Measurements from ENCODE around the gene UBE2D3. TPM values are rescaled to one million over a fixed set of nuclear protein-coding genes. Genes with fewer than 3 reads are reported as not detected.
"Not testable (repeated sequence)": the region's sequence is repeated elsewhere in the genome, so short reads cannot be mapped to it uniquely, and the experiment has no call there.

Gene UBE2D3
- 284 and 289 TPM in 2 replicates for total RNA-seq (2014; rRNA removed; shearing (Covaris generic); ENCODE audit: low replicate concordance)

DNA sequence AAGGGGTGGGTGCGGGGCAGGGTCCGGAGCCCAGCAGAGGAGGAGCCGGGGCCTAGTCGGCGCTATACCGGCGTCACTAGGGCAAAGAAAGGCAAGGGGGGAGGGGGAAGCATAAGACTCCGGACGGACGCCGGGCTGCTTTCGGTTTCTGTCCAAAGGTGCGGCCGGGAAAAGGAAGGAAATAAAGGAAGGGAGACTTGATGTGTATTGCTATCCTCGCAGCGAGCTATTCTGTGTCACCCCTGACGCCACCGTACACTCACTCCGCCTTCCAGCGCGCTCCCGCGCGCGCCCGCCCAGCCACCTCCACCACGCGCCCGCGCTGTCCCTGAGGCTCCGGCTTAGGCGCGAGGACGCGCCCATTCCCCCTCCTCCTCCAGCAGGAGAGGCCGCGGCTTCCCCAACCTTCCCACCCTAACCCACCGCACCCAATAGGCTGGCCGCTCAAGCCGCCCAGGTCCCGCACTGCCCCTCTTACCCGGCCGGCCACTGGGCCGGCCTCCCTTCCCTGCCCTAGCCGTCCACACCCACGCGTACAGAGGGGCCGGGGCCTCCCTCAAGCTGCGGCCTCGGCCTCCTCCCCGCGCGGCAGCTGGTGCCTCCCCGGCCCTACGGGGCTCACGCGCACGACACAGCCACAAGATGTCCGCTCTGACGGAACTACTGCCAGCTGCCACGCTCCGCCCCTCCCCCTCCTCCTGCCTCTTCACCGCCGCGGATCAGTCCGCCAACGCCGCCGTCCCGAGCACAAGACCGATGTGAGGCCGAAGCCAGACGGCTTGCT is at the start of gene UBE2D3:
Gene UBE2D3 (minus strand): TSS at position 662 of the 784 bp plus-strand sequence. CDS start 1,043 bp downstream, outside the sequence.
- Histone ChIP-seq H3K36me3 (peaks cover 42% of the 10 kb centered on the region), H3K4me3 (peak within 1 kb of the TSS; percentile 90), H3K27me3 (no peaks in the 10 kb centered on the region), H3K9me3 (no peaks in the 10 kb centered on the region)
- DNase-seq = peak; percentile 87

DNA sequence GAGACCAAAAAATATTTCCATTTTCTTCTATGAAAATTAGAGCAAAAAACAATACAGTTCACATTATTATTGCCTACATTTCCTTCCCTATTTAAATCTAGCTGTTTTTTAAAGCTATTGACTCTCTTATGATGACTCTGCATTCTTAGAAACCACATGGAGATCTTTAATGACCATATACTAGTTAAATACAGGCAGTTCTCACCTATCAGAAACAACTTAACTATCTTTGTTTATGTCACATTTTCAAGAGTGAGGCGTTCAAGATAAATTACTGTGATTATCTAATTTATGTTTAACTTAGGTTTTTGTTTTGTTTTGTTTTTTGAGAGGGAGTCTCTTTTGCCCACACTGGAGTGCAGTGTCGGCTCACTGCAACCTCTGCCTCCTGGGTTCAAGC is 44.4 kb upstream of the UBE2D3 start:
- Histone ChIP-seq H3K9me3 (no peaks in the 10 kb centered on the region), H3K4me3 (no peak overlapping the region), H3K27me3 (no peaks in the 10 kb centered on the region), H3K36me3 (peaks cover 27% of the 10 kb centered on the region)
- no peak for DNase-seq

GRCh38 chr4:102869569-102870197 is 42.3 kb upstream of the UBE2D3 start:
- Histone ChIP-seq H3K27me3 (no peaks in the 10 kb centered on the region), H3K9me3 (no peaks in the 10 kb centered on the region)

GRCh38 chr4:102868781-102869568 is 41.6 kb upstream of the UBE2D3 start, which contains the start of gene CISD2:
Gene CISD2, plus strand, starts transcription at chr4:102868992. Its CDS starts 93 bp downstream, at chr4:102869085.
- Histone ChIP-seq H3K4me3 (peak within 1 kb of the TSS; percentile 77), H3K36me3 (peaks cover 10% of the 10 kb centered on the region), H3K9me3 (no peaks in the 10 kb centered on the region), H3K27me3 (no peaks in the 10 kb centered on the region)
- DNase-seq = peak; percentile 93

More at GRCh38 chr4:102869569-102870197, 42.3 kb upstream of the UBE2D3 start:
- no peak for DNase-seq
- peaks cover 12% of the 10 kb centered on the region for H3K36me3 ChIP-seq
- H3K4me3 ChIP-seq = peak overlapping the region; percentile 77

DNA sequence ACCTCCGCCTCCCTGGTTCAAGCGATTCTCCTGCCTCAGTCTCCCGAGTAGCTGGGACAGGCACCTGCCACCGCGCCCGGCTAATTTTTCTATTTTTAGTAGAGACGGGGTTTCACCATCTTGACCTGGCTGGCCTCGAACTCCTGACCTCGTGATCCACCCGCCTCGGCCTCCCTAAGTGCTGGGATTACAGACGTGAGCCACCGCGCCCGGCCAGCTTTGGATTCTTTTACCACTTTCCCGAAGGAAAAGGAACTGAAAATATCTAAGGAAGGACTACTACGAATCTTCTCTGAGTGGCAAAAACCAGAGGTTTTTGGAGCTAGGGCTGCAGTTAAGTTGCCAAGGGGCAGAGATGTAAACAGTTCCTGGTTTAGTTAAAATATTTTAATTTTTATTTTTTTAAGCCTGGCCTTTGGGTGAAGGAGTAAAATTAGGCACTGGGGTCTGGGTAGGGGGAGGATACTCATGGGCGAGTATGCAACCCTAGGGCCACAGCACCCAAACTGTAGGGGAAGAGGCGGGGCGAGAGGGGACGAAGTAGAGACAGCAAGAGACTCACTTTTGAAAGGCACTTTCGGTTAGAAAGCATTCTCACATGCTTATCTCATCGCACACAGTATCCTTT is 40.9 kb upstream of the UBE2D3 start:
- Histone ChIP-seq H3K4me3 (peak overlapping the region; percentile 77), H3K9me3 (no peaks in the 10 kb centered on the region), H3K27me3 (no peaks in the 10 kb centered on the region), H3K36me3 (peaks cover 10% of the 10 kb centered on the region)
- DNase-seq = peak; percentile 5

DNA sequence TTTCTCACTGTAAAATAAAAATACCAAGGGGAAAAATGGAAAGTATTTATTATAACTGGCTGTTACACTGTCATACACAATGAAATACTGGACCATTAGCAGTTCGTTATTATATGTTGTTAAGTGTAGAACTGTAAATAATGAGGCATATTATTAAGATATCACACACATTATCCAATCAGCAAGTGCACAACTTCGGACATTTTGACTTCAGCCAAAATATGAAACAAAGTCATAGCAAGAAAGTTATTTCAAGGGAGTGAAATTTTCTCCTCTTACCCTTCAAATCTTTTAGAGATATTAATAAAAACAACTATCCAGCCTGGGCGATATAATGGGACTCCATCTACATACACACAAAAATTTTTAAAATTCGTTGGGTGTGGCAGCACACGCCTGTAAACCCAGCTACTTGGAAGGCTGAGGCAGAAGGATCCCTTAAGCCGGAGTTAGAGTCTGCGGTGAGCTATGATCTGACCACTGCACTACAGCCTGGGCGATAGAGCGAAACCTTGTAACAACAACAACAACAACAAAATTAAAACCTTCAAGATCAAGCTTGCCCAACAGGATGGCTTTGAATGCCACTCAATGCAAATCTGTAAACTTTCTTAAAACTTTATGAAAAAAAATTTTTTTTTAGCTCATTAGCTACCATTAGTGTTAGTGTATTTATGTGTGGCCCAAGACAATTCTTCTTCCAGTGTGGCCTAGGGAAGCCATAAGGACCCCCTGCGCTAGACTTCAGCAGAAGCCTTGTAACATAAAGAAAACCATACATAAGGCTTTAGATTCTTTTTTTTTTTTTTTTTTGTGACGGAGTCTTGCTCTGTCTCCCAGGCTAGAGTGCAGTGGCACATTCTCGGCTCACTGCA is 40.2 kb upstream of the UBE2D3 start:
- peaks cover 5% of the 10 kb centered on the region for H3K36me3 ChIP-seq
- DNase-seq = peak; percentile 20
- H3K9me3 ChIP-seq = no peaks in the 10 kb centered on the region
- peak overlapping the region; percentile 77 for H3K4me3 ChIP-seq
- no peaks in the 10 kb centered on the region for H3K27me3 ChIP-seq

- not testable (repeated sequence) for H3K9me3 ChIP-seq, H3K4me3 ChIP-seq, DNase-seq, H3K27me3 ChIP-seq, H3K36me3 ChIP-seq
These were observed 38.0 kb upstream of the UBE2D3 start for GRCh38 chr4:102865327-102865726.

GRCh38 chr4:102862747-102863146 is 35.4 kb upstream of the UBE2D3 start:
- no peaks in the 10 kb centered on the region for H3K27me3 ChIP-seq
- no peaks in the 10 kb centered on the region; the same call in 1 of the 2 replicates for H3K36me3 ChIP-seq
- no peaks in the 10 kb centered on the region; the same call in 1 of the 2 replicates for H3K9me3 ChIP-seq
- no peak overlapping the region for H3K4me3 ChIP-seq
- DNase-seq = no peak

DNA sequence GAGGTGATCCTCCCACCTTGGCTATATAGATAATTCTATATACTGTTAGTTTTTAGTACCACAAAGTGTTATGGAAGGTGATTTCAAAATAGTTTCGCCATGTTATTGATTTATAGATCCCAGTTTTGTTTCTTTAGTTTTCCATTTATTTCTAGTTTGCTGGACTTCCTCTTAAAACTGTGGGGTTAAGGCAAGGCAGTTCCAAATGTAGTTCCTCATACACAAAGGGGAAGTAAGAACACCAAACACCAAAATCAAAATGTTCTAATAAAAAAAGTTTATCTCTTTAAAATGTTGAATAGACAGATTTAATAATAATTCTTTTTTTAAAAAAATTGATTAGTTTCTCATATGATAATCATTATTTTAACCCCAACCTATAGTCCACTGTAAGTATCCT is 34.7 kb upstream of the UBE2D3 start:
- DNase-seq = no peak
- Histone ChIP-seq H3K36me3 (no peaks in the 10 kb centered on the region; the same call in 1 of the 2 replicates), H3K4me3 (no peak overlapping the region), H3K27me3 (no peaks in the 10 kb centered on the region), H3K9me3 (no peaks in the 10 kb centered on the region; the same call in 1 of the 2 replicates)

- H3K9me3 ChIP-seq = no peaks in the 10 kb centered on the region; the same call in 1 of the 2 replicates
- H3K4me3 ChIP-seq = no peak overlapping the region
- H3K27me3 ChIP-seq = no peaks in the 10 kb centered on the region
- no peak for DNase-seq
- no peaks in the 10 kb centered on the region for H3K36me3 ChIP-seq
These were observed 33.4 kb upstream of the UBE2D3 start for GRCh38 chr4:102860611-102861324.

- Histone ChIP-seq H3K9me3 (no peaks in the 10 kb centered on the region; the same call in 1 of the 2 replicates), H3K27me3 (no peaks in the 10 kb centered on the region), H3K36me3 (no peaks in the 10 kb centered on the region), H3K4me3 (no peak overlapping the region)
- no peak for DNase-seq
These were observed 31.6 kb upstream of the UBE2D3 start for GRCh38 chr4:102858828-102859464.

DNA sequence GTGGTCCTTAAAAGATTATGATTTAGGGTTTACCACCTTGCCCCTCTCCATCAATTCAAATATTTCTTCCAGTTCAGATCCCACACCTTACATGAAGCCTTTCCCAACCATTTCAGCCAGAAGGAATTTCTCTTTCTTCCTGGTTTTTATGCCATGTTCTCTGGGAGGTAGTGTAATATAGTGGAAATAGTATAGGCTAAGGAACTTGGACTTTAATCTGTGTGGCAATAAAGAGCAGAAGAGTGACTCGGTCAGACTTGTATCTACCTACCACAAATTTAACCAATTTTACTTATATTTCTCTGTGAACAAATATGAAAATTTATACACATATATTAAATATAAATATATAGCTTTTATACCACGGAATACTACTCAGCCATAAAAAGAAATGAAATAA is 23.0 kb upstream of the UBE2D3 start:
- no peaks in the 10 kb centered on the region for H3K27me3 ChIP-seq
- DNase-seq = no peak
- H3K36me3 ChIP-seq = no peaks in the 10 kb centered on the region
- no peak overlapping the region for H3K4me3 ChIP-seq
- no peaks in the 10 kb centered on the region for H3K9me3 ChIP-seq

GRCh38 chr4:102849579-102850104 is 22.3 kb upstream of the UBE2D3 start:
- DNase-seq = no peak
- no peak overlapping the region for H3K4me3 ChIP-seq
- H3K36me3 ChIP-seq = no peaks in the 10 kb centered on the region
- H3K9me3 ChIP-seq = no peaks in the 10 kb centered on the region
- no peaks in the 10 kb centered on the region for H3K27me3 ChIP-seq

DNA sequence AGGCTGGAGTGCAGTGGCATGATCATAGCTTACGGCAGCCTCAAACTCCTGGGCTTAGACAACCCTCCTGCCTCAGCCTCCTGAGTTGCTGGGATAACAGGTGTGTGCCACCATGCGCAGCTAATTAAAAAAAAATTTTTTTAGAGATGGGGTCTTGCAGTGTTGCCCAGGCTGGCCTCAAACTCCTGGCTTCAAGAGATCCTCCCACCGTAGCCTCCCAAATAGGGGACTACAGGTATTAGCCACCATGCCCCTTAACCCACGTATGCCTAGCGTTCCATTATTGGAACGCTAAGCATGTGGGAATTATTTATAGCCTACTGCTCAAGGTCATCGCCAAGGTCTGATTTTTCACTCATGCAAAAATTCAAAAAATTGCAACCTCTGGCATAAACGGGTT is 20.3 kb upstream of the UBE2D3 start:
- no peak overlapping the region for H3K4me3 ChIP-seq
- DNase-seq = no peak
- H3K36me3 ChIP-seq = no peaks in the 10 kb centered on the region
- H3K27me3 ChIP-seq = no peaks in the 10 kb centered on the region
- no peaks in the 10 kb centered on the region for H3K9me3 ChIP-seq
